Motor neuron (in vitro differentiated cells): ENCODE measurements around the gene BRD3. TPM values are rescaled to one million over a fixed set of nuclear protein-coding genes. Genes with fewer than 3 reads are reported as not detected.
A peak's percentile ranks its signal among the peaks of the same experiment; 100 is the strongest.
"Not testable (repeated sequence)": the region's sequence is repeated elsewhere in the genome, so short reads cannot be mapped to it uniquely, and the experiment has no call there.

Experiments
- ATAC-seq, 8 experiments: fragments of 200-7000 bp; cut with Tn5 transposase; replicated peaks in 6 of 8; 2 replicates each; pipeline ENCODE4 v1.8.0; 2021; ENCODE audit warnings: mild to moderate bottlenecking in 8 of 8, moderate library complexity in 8 of 8
- H3K27ac ChIP-seq, 2 donors: fragments of 250-450 bp; sonication (Bioruptor Pico); 2 replicates each; pipeline ENCODE4 v1.9.0; 2021; ENCODE audit warnings: antibody characterized with exemption in 2 of 2, mild to moderate bottlenecking in 2 of 2, moderate library complexity in 1 of 2
- H3K4me1 ChIP-seq, 2 donors: fragments of 250-450 bp; sonication (Bioruptor Pico); replicated peaks in 1 of 2; 2 replicates each; pipeline ENCODE4 v1.6.1; 2021; ENCODE audit warnings: antibody characterized with exemption in 2 of 2, mild to moderate bottlenecking in 2 of 2, moderate library complexity in 1 of 2
- H3K4me3 ChIP-seq, 5 donors: fragments of 250-450 bp; sonication (Bioruptor Pico); 2 replicates each; pipeline ENCODE4 v1.9.0; 2021; ENCODE audit warnings: antibody characterized with exemption in 5 of 5, mild to moderate bottlenecking in 5 of 5, moderate library complexity in 4 of 5
- WGBS, 10 experiments: fragments of 450-650 bp; shearing (Covaris generic); methylation state at CpG; one replicate each; pipeline ENCODE4 v1.0.0; 2022; 5-methylcytosine and 5-hydroxymethylcytosine counted together
- in situ Hi-C, 9 experiments: fragments of 400-800 bp; cut with MboI; loops; one replicate each; pipeline ENCODE4 v1.15.0; 2021; ENCODE audit warnings: low sequenced_read_pairs in 9 of 9, low pct_unique_long_range_greater_than_20kb in 2 of 9; ENCODE audit not compliant: unreplicated experiment in 9 of 9
- total RNA-seq, 8 experiments: library from RNA; unstranded; fragments of 300-600 nt; gene quantifications; 2 replicates each; pipeline versions ENCODE4 v1.2.3 to v1.2.4, GENCODE V29; 2022

The BRD3 gene
- total RNA-seq = 10 to 100 TPM in 7 of 8 experiments, 1 to 10 TPM in 1; 6.4 to 36.3 (median 22.5) TPM

DNA sequence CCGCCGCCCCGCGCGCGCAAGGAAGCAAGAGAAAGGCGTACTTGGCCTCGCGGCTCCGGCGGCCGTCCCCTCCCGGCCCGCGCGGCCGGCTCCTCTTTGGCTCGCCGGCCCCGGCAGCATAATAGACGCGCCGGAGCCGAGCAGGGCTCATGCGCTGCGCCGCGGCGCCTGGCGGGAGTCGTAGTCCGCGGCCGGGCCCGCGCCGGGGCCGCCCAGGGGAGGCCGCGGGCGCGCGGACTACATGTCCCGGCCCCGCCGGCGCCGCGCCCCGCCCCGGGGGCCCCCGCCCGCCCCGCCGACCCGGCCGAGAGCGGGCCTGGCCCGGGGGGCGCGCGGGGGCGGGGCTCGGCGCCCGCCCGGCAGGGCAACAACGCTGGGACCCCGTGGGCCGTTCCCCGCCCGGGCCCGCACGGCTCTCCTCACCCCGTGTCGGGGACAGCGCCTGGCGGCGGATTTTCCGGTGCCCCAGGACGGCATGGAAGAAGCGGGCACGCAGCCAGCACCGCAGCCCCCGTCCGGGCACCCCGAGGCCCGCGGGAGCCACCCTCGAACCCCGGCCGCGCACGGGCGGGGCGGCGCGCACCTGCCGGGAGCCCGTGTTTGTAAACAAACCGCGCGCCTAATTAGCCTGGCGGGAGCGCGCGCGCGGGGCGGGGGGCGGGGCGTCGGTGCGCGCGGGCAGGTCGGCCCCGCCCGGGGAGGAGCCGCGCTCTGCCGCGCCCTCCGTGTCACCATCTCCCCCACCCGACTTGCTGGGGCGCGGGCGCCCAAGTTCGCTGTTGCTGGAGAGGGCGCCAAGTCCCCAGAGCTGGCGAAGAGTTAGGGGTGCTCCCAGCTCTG lies at the start of gene BRD3:
Gene BRD3, minus strand, starts transcription at position 123 of the 840 bp plus-strand sequence. CDS start 14,549 bp downstream, outside the sequence.
- WGBS, 10 experiments = no CpG with 5 or more reads among the region's 131 CpGs
- in situ Hi-C loops = no loop called here
- Histone ChIP-seq H3K4me1 (peaks cover 8% of the 10 kb centered on the region in 2 donors), H3K27ac (peak within 1 kb of the TSS; percentile 92 to 96), H3K4me3 (peak within 1 kb of the TSS; percentile 77 to 99 (median 96))
- peak; percentile 84 to 92 (median 90) for ATAC-seq

DNA sequence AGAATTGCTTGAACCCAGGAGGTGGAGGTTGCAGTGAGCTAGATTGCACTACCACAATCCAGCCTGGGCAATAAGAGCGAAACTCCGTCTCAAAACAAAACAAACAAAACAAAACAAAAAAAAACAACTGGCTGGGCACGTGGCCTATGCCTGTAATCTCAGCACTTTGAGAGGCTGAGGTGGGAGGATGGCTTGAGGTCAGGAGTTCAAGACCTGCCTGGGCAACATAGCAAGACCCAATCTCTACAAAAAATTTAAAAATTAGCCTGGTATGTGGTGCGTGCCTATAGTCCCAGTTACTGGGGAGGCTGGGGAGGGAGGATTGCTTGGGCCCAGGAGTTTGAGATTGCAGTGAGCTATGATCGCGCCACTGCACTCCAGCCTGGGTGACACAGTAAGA lies 44.7 kb upstream of the BRD3 start:
- Histone ChIP-seq H3K4me3 (no peak overlapping the region), H3K27ac (no peak overlapping the region), H3K4me1 (no peaks in the 10 kb centered on the region)
- in situ Hi-C loops = no loop called here
- no peak for ATAC-seq
- 58 to 100% (median 81%) methylated on average over 2 to 6 of the region's 6 CpGs for WGBS, 10 experiments

DNA sequence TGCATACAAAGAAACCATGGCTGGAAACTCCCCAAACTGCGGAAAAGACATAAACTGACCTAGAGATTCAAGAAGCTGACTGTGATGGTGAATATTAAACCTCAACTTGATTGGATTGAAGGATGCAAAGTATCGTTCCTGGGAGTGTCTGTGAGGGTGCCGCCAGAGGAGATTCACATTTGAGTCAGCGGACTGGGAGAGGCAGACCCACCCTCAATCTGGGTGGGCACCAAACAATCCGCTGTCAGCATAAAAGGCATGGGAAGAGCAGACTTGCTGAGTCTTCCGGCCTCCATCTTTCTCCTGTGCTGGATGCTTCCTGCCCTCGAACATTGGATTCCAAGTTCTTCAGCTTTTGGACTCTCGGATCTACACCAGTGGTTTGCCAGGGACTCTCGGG lies 43.2 kb upstream of the BRD3 start:
- in situ Hi-C loops = no loop called here
- H3K4me3 ChIP-seq = no peak overlapping the region
- H3K4me1 ChIP-seq = no peaks in the 10 kb centered on the region
- no peak overlapping the region for H3K27ac ChIP-seq
- ATAC-seq = peak in 1 of 8 experiments; percentile 92
- 31 to 85% (median 78%) methylated on average over 2 to 8 of the region's 9 CpGs; no CpG with 5 or more reads in 1 of the 10 experiments for WGBS, 10 experiments

DNA sequence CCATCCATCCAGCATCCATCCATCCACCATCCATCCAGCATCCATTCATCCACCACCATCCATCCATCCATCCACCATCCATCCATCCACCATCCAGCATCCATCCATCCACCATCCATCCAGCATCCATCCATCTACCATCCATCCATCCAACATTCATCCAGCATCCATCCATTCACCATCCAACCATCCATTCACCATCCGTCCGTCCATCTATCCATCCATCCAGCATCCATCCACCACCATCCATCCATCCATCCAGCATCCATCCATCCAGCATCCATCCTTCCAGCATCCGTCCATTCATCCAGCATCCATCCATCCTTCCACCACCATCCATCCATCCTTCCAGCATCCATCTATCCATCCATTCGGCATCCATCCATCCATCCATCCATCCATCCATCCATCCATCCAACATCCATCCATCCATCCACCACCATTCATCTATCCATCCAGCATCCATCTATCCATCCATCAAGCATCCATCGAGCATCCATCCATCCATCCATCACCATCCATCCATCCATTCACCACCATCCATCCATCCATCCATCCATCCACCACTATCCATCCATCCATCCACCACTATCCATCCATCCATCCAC lies 35.7 kb upstream of the BRD3 start:
- Histone ChIP-seq H3K4me1 (no peaks in the 10 kb centered on the region), H3K27ac (no peak overlapping the region), H3K4me3 (no peak overlapping the region)
- ATAC-seq = no peak
- in situ Hi-C loops = no loop called here
- 22 to 85% (median 59%) methylated on average over 1 to 5 of the region's 5 CpGs; no CpG with 5 or more reads in 1 of the 10 experiments for WGBS, 10 experiments

DNA sequence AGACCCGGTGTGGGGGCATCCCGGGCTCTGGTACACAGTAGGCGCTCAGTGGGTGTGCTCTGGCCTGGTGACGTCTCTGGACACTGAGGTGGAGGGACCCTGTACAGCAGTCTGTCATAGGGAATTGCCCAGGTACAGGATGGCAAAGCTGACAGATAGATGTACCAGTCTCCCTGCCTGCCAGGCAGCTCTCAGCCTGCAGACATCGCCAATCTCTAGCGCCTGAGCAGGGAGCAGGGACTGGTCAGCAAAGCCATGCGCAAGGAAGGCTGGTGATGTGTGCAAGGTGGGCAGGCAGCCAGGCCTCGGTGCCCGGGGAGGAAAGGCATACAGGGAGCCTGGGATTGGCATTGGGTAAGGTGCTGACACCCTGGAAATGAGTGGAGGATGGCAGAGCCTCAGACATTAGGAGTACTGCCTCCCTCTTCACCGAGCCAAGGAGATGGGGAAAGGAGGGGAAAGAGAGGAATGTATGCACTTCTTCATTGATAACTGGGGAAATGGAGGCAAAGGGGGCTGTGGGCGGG lies 33.9 kb upstream of the BRD3 start:
- Histone ChIP-seq H3K4me3 (no peak overlapping the region), H3K27ac (no peak overlapping the region), H3K4me1 (no peaks in the 10 kb centered on the region)
- 20 to 70% (median 62%) methylated on average over 1 to 9 of the region's 11 CpGs; no CpG with 5 or more reads in 6 of the 10 experiments for WGBS, 10 experiments
- in situ Hi-C loops = no loop called here
- no peak for ATAC-seq

DNA sequence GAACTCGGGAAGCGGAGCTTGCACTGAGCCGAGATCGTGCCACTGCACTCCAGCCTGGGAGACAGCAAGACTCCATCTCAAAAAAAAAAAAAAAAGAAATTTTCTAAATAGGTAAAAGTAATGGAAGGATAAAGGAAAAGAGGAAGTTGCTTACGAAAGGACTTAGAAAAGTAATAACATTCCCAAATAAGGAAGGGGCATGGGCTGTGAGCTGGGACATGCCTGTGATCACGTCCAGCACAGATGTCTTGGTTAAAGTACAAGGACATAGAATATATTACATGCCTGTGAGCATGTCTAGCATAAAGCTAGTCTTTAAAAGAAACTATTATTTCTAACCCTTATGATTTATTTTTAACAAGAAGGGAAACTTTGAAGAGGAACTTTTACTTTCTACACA lies 33.3 kb upstream of the BRD3 start:
- H3K4me3 ChIP-seq, H3K27ac ChIP-seq, ATAC-seq, H3K4me1 ChIP-seq, in situ Hi-C loops: not testable (repeated sequence)
- 0 to 100% (median 73%) methylated on average over 1 to 6 of the region's 6 CpGs for WGBS, 10 experiments

DNA sequence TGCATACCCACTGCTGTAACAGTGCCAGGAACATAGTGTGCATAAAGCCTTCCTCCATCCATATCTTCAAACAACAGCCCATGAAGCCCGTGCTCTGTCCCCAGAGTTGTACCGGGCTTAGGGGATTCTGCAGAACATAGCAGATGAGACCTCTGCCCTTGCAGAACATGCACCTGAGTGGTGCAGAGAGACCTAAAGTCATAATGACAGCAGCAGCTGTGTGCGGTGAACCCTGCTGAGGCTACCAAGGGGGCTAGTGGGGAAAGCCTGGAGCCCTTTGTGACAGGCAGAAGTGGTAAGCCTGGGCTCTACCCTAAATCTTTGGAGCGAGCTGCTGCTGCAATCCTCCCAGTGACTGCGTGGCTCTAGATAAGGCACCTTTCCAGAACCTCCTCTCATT lies 32.2 kb upstream of the BRD3 start:
- 40 to 100% (median 82%) methylated on average over 1 to 2 of the region's 5 CpGs; no CpG with 5 or more reads in 4 of the 10 experiments for WGBS, 10 experiments
- no peak overlapping the region for H3K27ac ChIP-seq
- in situ Hi-C loops = no loop called here

DNA sequence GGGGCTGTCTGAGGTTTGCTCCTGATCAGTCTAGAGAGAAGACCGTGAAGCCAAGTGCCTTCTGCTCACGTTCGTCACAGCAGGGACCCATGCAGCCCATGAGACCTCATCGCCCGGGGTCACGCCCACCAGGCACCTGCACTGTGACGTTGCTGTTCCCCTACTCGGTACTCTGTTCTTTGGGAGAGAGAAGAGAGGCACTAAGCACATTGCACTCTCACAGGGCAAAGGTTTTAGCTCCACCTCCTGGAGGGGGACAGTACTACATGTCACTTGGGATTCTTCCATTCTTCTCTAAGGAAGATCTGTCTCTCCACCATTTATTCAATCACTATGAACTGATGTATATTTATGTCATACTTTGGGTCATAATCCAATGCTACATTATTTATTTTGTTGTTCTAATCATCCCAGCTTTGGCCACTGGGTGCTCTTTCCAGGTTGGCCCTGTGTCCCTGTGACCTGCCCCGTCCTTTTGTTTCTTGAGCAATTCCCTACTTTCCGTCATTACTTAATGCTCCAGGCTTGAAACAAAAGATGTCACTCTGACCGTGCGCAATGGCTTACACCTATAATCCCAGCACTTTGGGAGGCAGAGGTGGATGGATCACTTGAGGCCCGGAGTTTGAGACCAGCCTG lies 31.4 kb upstream of the BRD3 start:
- ATAC-seq = peak in 3 of 8 experiments; percentile 29 to 69 (median 67)
- in situ Hi-C loops = no loop called here
- H3K4me1 ChIP-seq = no peaks in the 10 kb centered on the region
- no peak overlapping the region for H3K27ac ChIP-seq
- H3K4me3 ChIP-seq = no peak overlapping the region
- 0 to 89% (median 56%) methylated on average over 1 to 8 of the region's 13 CpGs; no CpG with 5 or more reads in 1 of the 10 experiments for WGBS, 10 experiments

More for the DNA sequence above, 32.2 kb upstream of the BRD3 start:
- no peak for ATAC-seq
- H3K4me1 ChIP-seq = no peaks in the 10 kb centered on the region
- H3K4me3 ChIP-seq = no peak overlapping the region

DNA sequence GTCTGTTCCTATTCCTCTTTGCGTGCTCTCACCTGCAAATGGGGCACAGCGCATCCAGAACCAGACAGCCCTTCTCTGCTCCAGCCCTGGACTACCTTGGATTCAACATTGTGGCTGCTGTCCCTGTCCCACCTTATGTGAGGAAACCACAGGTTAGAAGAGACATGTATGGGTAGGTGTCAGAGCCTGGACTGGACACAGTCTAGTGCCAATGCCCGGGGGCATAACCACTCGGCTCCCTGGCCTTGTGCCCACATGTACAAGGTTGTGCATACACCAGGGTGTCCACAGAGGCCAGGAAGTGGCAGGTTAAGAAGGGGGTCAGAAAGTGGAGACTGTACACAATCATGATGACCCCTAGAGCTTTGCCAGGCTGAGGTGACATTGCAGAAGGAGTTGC lies 22.1 kb upstream of the BRD3 start:
- H3K4me1 ChIP-seq = no peaks in the 10 kb centered on the region
- no peak overlapping the region for H3K4me3 ChIP-seq
- ATAC-seq = no peak
- in situ Hi-C loops = no loop called here
- no peak overlapping the region for H3K27ac ChIP-seq
- WGBS, 10 experiments = 0 to 80% (median 58%) methylated on average over 1 to 3 of the region's 4 CpGs; no CpG with 5 or more reads in 6 of the 10 experiments

DNA sequence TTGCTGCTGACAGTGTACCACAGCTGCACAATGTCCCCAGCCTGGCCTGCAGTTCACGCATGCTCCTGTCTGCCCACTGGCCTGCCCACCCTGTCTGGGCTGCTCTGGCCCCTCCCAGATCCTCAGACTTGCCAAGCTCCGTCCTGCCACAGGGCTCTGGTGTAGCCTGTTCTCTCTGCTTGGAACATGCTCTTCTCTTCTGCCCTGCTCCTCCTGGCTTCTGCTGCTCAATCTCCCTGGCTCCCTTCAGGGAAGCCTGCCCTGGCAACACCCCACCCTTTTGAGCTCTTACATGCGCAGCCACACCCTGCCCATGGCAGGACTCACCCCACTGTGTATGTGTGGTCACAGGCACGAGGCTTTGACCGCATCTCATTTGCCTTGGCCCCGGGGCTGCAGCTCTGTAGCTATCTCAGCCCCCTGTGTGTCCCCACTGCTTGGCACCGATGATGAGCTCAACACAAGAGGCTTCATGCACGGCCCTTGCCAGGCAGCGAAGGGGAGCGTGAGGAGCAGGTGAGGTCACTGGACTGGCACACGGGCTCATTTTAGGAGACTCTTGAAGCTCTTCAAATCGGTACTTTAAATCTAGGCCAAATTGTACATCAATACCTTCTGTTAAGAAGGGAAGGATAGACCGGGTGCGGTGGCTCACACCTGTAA lies 20.4 kb upstream of the BRD3 start:
- 80 to 100% (median 100%) methylated on average over 1 to 2 of the region's 14 CpGs; no CpG with 5 or more reads in 5 of the 10 experiments for WGBS, 10 experiments
- no peak overlapping the region for H3K4me3 ChIP-seq
- H3K27ac ChIP-seq = no peak overlapping the region
- ATAC-seq = peak in 5 of 8 experiments; percentile 15 to 99 (median 99)
- in situ Hi-C loops = no loop called here
- no peaks in the 10 kb centered on the region for H3K4me1 ChIP-seq

DNA sequence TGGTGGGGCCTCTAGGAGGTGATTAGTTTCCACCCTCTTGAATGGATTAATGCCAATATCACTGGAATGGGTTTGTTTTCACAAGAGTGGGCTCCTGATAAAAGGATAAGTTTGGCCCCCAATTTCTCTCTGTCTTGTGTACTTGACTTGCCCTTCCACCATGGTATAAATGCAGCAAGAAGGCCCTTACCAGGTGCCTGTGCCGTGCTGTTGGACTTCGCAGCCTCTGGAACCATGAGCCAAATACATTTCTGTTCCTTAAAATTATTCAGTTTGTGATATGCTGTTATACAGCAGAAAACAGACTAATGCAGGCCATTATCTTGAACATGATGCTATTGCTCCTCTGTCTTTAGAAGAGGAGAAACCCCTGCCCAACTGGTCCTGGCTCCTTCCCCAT lies 17.8 kb upstream of the BRD3 start:
- Histone ChIP-seq H3K4me3 (no peak overlapping the region), H3K27ac (no peak overlapping the region), H3K4me1 (no peaks in the 10 kb centered on the region)
- 70 to 100% (median 91%) methylated on average over 1 to 2 of the region's 2 CpGs; no CpG with 5 or more reads in 2 of the 10 experiments for WGBS, 10 experiments
- ATAC-seq = no peak
- in situ Hi-C loops = no loop called here

DNA sequence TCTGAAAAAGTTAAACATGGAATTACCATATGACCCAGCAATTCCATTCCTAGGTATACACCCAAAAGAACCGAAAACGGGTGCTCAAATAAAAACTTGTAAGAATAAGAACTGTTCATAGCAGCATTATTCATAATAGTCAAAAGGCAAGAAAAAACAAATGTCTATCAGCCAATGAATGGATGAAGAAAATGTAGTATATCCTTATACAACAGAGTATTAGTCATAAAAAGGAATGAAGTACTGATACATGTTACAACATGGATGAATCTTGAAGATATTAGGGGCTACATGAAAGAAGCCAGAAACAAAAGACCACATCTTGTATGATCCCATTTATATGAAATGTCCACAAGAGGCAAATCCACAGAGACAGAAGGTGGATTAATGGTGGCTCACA lies 15.6 kb upstream of the BRD3 start:
- ATAC-seq = no peak
- Histone ChIP-seq H3K4me1 (no peaks in the 10 kb centered on the region), H3K27ac (no peak overlapping the region), H3K4me3 (no peak overlapping the region)
- in situ Hi-C loops = no loop called here
- WGBS, 10 experiments = 28 to 83% (median 69%) methylated on average over 1 to 2 of the region's 2 CpGs; no CpG with 5 or more reads in 3 of the 10 experiments
